ENCODE data around the gene RFX4. TPM values are rescaled to one million over a fixed set of nuclear protein-coding genes. Genes with fewer than 3 reads are reported as not detected.

RFX4 gene
- total and polyA plus RNA-seq, 2 of the 8 experiments (the other 6 are each of a cell fraction or from before 2014, with no cell fraction given), result 0.06 TPM; not detected in 1

- TF ChIP-seq E2F6 (IDR thresholded peaks at IDR 0.05) (no peak), HDAC6 (IDR thresholded peaks at IDR 0.05; ENCODE audit: low read depth, low read length) (no peak), KDM4A (IDR thresholded peaks at IDR 0.05; ENCODE audit: low read depth, low read length, severe bottlenecking) (no peak), USF2 (IDR thresholded peaks at IDR 0.05; ENCODE audit: low read length) (no peak)
Observed at GRCh38 chr12:106634206-106634605, 51.4 kb downstream of the RFX4 start (continued).
